ENCODE results near the gene ATMIN. TPM values are rescaled to one million over a fixed set of nuclear protein-coding genes. Genes with fewer than 3 reads are reported as not detected.

The ATMIN gene
- total RNA-seq, 2 donors from 2014 or later = 15.6 to 15.8 TPM

- no peaks in the 10 kb centered on the region for H3K27me3 ChIP-seq
- WGBS, 2 donors = 47 to 51% methylated on average over 8 of the region's 8 CpGs
- H3K4me1 ChIP-seq = peaks cover 14% of the 10 kb centered on the region
- ATAC-seq = no peak
- intact Hi-C loops (cut with DNase I) = no loop called here
- peak in 1 of 4 donors; percentile 22 for DNase-seq
- H3K9me3 ChIP-seq = no peaks in the 10 kb centered on the region
- H3K27ac ChIP-seq = peak overlapping the region in 3 of 4 donors; percentile 9 to 85 (median 59)
- no peaks in the 10 kb centered on the region for H3K36me3 ChIP-seq (replicated peaks in 1 of 2; ENCODE audit: insufficient read depth in 1 of 2, low read depth in 2 of 2)
- H3K4me3 ChIP-seq = no peak overlapping the region
- TF ChIP-seq CTCF (IDR thresholded peaks at IDR 0.05) (no peak), POLR2A (IDR thresholded peaks at IDR 0.05) (peak in 1 of 3 donors; percentile 17)
Measured at GRCh38 chr16:81096715-81097208, 61.1 kb downstream of the ATMIN start.

Small RNA genes within 50 kb of the gene (small RNA-seq; reads per million reads assigned to genes)
- not detected for gene AC092718.3

Other genes starting within 250 kb of the ATMIN start
- 1 to 10 TPM; 1.6 to 7.8 TPM for gene CDYL2, start 231.2 kb upstream of the ATMIN start, total RNA-seq
- 10 to 100 TPM; 15.5 to 23.6 TPM for gene CMC2, start 29.0 kb upstream of the ATMIN start, total RNA-seq
- gene CENPN, start 28.6 kb upstream of the ATMIN start, total RNA-seq = 1 to 10 TPM; 1.3 to 4.3 TPM
- under 1 TPM; 0.33 to 0.52 TPM for gene C16orf46, start 41.4 kb downstream of the ATMIN start, total RNA-seq
- gene GCSH, start 60.6 kb downstream of the ATMIN start, total RNA-seq = 10 to 100 TPM in 1 of 2 donors, 1 to 10 TPM in 1; 7.3 to 17.8 TPM
- gene BCO1, start 202.8 kb downstream of the ATMIN start, total RNA-seq = not detected

Measured in body of pancreas (tissue), 4 donors.